Measurements from ENCODE around the gene ZFP36L2.

DNA sequence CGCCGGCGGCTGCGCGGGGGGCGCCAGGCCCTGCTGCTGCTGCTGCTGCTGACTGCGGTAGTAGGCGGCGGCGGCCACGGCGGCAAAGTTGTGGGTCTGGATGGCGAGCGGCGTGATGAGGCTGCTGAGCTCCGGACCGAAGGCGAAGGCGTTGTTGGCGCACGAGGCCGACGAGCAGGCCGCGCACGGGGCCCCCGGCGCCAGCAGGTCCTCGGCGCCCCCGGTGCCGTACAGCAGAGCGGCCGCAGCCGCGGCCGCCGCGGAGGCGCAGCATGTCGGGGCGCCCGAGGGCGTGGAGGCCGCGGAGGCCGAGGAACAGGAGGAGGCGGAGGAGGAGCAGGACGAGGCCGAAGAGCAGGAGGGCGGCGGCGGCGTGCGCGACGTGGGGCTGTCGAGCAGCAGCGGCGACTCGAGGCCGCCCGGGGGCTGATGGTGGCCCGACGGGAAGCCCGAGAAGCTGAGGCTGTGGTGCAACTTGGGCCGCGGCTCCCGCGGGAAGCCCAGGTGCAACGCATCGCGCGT is 1.8 kb downstream of the ZFP36L2 start:
- TF ChIP-seq POLR2A (IDR thresholded peaks at IDR 0.05) (no peak), POLR2AphosphoS5 (IDR thresholded peaks at IDR 0.05) (peak in 2 of 3 donors; percentile 59 to 83)
- TF ChIP-seq, protein P1, sequence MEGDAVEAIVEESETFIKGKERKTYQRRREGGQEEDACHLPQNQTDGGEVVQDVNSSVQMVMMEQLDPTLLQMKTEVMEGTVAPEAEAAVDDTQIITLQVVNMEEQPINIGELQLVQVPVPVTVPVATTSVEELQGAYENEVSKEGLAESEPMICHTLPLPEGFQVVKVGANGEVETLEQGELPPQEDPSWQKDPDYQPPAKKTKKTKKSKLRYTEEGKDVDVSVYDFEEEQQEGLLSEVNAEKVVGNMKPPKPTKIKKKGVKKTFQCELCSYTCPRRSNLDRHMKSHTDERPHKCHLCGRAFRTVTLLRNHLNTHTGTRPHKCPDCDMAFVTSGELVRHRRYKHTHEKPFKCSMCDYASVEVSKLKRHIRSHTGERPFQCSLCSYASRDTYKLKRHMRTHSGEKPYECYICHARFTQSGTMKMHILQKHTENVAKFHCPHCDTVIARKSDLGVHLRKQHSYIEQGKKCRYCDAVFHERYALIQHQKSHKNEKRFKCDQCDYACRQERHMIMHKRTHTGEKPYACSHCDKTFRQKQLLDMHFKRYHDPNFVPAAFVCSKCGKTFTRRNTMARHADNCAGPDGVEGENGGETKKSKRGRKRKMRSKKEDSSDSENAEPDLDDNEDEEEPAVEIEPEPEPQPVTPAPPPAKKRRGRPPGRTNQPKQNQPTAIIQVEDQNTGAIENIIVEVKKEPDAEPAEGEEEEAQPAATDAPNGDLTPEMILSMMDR (IDR thresholded peaks at IDR 0.05) = no peak

Measured in transverse colon (tissue), 4 donors.